Measurements from ENCODE around the gene TMEM192. TPM values are rescaled to one million over a fixed set of nuclear protein-coding genes. Genes with fewer than 3 reads are reported as not detected.
"Not testable (repeated sequence)": the region's sequence is repeated elsewhere in the genome, so short reads cannot be mapped to it uniquely, and the experiment has no call there.

TMEM192 gene
- total RNA-seq, 1 donor from 2014 or later = 23.3 TPM

- intact Hi-C loops (cut with DNase I) = no loop called here
- H3K4me3 ChIP-seq = no peak overlapping the region
- H3K27ac ChIP-seq = no peak overlapping the region
- no peak for ATAC-seq
- TF ChIP-seq CTCF (IDR thresholded peaks at IDR 0.05) = no peak
- H3K4me1 ChIP-seq = no peaks in the 10 kb centered on the region
- H3K9me3 ChIP-seq = no peaks in the 10 kb centered on the region
- H3K36me3 ChIP-seq = no peaks in the 10 kb centered on the region
- no peaks in the 10 kb centered on the region for H3K27me3 ChIP-seq (ENCODE audit: low read depth)
- DNase-seq = no peak
Measured at GRCh38 chr4:165052627-165053026, 60.0 kb downstream of the TMEM192 start.

- no peaks in the 10 kb centered on the region for H3K36me3 ChIP-seq
- no peak overlapping the region for H3K4me3 ChIP-seq
- no peak overlapping the region for H3K27ac ChIP-seq
- H3K27me3 ChIP-seq (ENCODE audit: low read depth) = no peaks in the 10 kb centered on the region
- DNase-seq (no peak), ATAC-seq (no peak)
- no peaks in the 10 kb centered on the region for H3K4me1 ChIP-seq
- H3K9me3 ChIP-seq = no peaks in the 10 kb centered on the region
- no peak for TF ChIP-seq CTCF (IDR thresholded peaks at IDR 0.05)
- intact Hi-C loops (cut with DNase I) = no loop called here
Measured at GRCh38 chr4:165048170-165048569, 64.5 kb downstream of the TMEM192 start.

GRCh38 chr4:165031436-165032211 lies 81.0 kb downstream of the TMEM192 start, which contains the start of gene TRIM60:
TSS of gene TRIM60 (plus strand) at chr4:165031999. CDS start at chr4:165040073, 8,074 bp downstream.
- no peak for TF ChIP-seq CTCF (IDR thresholded peaks at IDR 0.05)
- intact Hi-C loops (cut with DNase I) = no loop called here
- no peaks in the 10 kb centered on the region for H3K9me3 ChIP-seq
- no peaks in the 10 kb centered on the region for H3K27me3 ChIP-seq (ENCODE audit: low read depth)
- H3K36me3 ChIP-seq = no peaks in the 10 kb centered on the region
- no peak for ATAC-seq
- no peak for DNase-seq
- no peak within 1 kb of the TSS for H3K4me3 ChIP-seq
- H3K27ac ChIP-seq = no peak within 1 kb of the TSS
- H3K4me1 ChIP-seq = no peaks in the 10 kb centered on the region

GRCh38 chr4:165027762-165028402 lies 84.8 kb downstream of the TMEM192 start:
- H3K4me1 ChIP-seq = no peaks in the 10 kb centered on the region
- no peaks in the 10 kb centered on the region for H3K9me3 ChIP-seq
- no peaks in the 10 kb centered on the region for H3K36me3 ChIP-seq
- H3K27me3 ChIP-seq (ENCODE audit: low read depth) = no peaks in the 10 kb centered on the region
- no peak for ATAC-seq
- TF ChIP-seq CTCF (IDR thresholded peaks at IDR 0.05) = no peak
- no peak overlapping the region for H3K4me3 ChIP-seq
- DNase-seq = no peak
- H3K27ac ChIP-seq = no peak overlapping the region
- intact Hi-C loops (cut with DNase I) = no loop called here

GRCh38 chr4:165025782-165026181 lies 86.9 kb downstream of the TMEM192 start:
- H3K9me3 ChIP-seq; H3K4me1 ChIP-seq; H3K27me3 ChIP-seq (ENCODE audit: low read depth); H3K27ac ChIP-seq; H3K36me3 ChIP-seq; DNase-seq; intact Hi-C loops (cut with DNase I); H3K4me3 ChIP-seq; ATAC-seq: not testable (repeated sequence)

Other genes with a start within 250 kb of the TMEM192 start
- gene APELA, start 235.7 kb downstream of the TMEM192 start, total RNA-seq = not detected
- gene TRIM61, start 135.2 kb downstream of the TMEM192 start, total RNA-seq = 0.89 TPM
- gene TRIM60, start 80.9 kb downstream of the TMEM192 start, total RNA-seq = not detected
- gene TRIM75, start 59.0 kb downstream of the TMEM192 start, total RNA-seq = not detected
- 37.7 TPM for gene KLHL2, start 94.7 kb upstream of the TMEM192 start, total RNA-seq
- gene MSMO1, start 214.8 kb upstream of the TMEM192 start, total RNA-seq = 138 TPM

Data from lower lobe of right lung (tissue), 2 donors.